ENCODE measurements around the gene STOX2.

Gene STOX2

DNA sequence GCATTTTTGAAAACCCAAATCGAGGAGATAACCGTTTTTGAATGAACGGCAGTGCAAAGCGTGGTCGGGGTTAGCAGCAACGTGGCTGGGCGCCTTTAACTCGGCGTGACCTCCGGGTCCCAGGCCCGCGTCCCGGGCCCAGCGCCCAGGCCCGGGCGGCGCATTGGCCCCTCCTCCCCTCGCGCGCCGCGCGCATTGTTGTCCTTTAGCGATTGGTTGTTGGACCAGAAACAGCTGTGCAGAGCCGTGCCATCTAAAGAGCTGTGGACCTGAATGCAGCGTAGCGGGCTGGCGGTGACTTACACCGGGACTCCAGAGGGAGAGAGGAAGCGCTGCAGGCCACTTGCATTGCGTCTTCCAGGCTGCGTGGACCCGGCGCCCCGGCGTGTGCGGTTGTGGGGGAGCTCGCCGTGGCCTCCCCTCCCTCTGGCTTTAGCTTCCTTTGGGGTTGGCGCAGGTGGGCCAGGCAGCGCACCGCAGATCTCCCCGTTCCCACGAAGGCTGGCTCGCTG lies at the start of gene STOX2:
STOX2 (plus strand) TSS at position 227 of the 512 bp plus-strand sequence. CDS start 1,484 bp downstream, outside the sequence.
- DNase-seq (ENCODE audit: low read depth) = no peak

- DNase-seq (ENCODE audit: low read depth) = no peak
Measured at GRCh38 chr4:183855323-183856190, 49.5 kb upstream of the STOX2 start.

GRCh38 chr4:183857040-183857439 lies 48.1 kb upstream of the STOX2 start:
- no peak for DNase-seq (ENCODE audit: low read depth)

DNA sequence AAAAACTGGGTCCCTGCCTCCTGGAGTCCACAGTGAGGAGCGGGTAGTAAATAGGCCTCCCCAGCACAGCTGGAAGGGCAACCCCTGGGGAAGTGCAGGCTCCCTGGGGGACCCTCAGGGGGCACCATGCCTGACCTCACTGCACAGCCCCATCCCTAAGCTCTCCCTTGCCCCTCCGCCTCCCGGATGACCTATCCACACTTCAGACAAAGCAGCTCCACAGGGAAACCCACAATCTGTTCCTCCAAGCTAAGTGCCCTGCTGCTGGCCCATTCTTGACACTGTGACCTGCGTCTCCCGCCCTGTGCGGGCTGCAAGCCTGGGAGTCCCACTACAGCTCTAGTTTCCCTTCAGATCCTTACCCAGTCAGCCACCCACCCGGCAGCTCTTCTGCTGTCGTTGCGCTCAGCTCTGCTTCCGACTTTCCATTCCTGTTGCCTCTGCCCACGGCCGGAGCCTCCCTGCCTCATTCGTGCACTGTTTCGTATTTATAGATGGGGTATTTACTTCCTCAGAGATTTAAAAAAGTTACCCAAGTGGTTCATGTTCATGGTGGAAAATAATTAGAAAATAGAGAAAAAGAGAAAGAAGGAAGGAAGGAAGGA lies 47.0 kb upstream of the STOX2 start:
- no peak for DNase-seq (ENCODE audit: low read depth)

GRCh38 chr4:183860119-183860518 lies 45.0 kb upstream of the STOX2 start:
- DNase-seq (ENCODE audit: low read depth) = no peak

DNA sequence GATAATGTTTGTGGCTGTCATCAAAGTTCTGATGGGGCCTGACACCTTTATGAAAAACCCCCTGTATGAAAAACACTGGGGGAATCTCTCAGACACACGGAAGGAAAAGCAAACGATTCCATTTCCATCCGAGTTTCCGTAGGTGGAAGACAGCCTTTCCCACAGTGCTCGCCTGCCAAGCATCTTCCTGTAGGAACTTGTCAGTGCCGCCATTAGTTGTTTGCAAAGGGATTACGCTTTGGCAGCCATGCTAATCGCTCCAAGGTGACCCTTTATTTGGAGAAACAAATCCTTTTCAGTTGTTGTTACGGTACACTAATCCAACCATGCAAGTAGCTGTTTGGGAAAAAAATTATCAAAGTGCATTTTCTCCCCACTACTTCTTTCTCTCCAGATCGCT lies 44.4 kb upstream of the STOX2 start:
- no peak for DNase-seq (ENCODE audit: low read depth)

DNA sequence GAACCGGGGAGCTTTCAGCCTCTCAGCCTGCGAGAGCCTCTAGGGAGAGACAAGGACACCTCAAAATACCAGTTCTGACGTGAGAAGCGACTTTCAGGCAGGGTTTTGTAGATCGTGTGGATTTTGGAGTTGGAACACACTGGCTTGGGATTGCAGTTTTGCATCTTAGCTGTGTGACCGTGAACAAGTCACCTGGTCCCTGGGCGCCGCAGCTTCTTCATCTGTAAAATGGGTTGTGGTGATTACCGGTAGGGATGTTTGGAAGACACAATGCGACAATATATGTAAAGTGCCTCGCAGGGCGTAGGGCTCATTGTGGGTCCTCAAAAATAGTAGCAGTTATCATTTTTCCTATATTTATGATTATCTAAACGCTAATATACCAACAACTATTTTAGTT lies 43.7 kb upstream of the STOX2 start:
- no peak for DNase-seq (ENCODE audit: low read depth)

- no peak for DNase-seq (ENCODE audit: low read depth)
Measured at GRCh38 chr4:183863155-183863825, 41.8 kb upstream of the STOX2 start.

DNA sequence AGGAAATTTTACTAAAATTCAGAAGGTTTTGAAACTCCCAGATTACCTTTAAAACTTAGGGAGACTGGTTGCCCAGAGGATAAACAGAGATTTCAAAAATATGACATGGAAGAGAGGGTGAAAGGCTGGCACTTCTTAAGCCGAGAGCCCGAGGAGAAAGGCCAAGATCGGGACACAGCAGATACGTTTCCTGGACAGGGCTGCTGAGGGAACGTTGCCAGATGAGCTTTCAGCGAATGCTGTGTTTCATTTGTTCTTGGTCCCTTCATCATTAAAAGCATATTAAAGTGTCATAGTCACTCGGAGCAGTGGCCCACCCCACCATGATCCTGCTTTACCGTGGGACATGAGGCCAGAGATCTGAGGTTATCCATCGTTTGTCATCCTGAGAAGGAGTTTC lies 37.9 kb upstream of the STOX2 start:
- DNase-seq (ENCODE audit: low read depth) = no peak

DNA sequence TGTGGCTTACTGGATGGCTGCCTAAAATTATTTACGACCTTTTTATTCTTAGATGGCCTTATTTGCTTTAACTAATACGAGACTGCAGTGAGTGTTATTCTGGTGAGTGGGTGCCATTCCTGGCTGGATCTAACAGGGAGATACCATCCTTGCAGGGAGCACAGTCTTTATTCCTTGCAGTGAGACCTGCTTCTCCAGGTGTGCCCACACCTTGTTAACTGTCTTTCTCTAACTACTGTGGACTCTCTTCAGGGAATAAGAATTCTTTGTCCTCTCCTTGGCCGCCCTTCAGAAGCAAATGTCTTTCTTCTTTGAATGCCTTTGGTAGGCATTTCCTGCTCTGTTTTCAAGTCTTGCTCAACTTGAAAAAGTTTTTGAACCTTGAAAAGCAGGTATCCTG lies 34.1 kb upstream of the STOX2 start:
- DNase-seq (ENCODE audit: low read depth) = no peak

DNA sequence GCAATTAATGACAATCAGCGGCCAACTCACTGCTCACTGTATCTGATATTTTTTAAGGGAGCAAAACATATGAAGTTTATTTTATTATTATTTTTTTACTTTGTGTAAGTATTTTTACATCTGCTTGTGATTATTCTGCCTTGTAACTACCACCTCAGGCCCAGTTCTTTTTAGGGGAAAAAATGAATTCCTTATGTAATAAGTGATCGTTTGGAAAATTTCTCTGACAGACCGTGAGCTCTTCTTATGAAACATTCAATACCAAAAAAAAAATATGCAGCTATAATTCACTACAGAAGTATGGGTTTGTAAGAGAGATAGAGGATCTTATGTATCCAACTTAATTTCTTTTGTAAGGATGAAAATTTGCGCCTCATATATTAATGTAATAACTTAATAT lies 33.5 kb upstream of the STOX2 start:
- no peak for DNase-seq (ENCODE audit: low read depth)

DNA sequence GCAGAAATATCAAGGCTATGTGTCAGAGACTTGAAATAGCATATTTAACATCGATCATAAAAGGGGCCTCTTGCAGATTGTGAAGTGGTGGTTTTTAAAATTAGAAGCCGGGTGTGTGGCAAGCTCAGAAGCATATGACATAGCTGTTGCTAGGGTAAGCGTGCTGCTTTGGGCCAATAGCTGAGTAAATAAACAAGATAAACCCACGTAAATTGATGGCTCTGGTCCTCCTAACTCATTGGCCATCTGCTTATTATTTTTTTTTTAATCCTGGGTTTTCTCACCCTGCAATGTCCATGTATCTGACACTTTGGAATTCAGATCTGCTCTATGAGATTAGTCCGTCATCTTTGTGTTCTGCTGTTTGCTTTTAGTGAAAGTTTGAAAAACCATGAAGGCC lies 32.6 kb upstream of the STOX2 start:
- DNase-seq (ENCODE audit: low read depth) = no peak

- no peak for DNase-seq (ENCODE audit: low read depth)
Measured at GRCh38 chr4:183873409-183874185, 31.5 kb upstream of the STOX2 start.

GRCh38 chr4:183875251-183875825 lies 29.8 kb upstream of the STOX2 start:
- no peak for DNase-seq (ENCODE audit: low read depth)

- no peak for DNase-seq (ENCODE audit: low read depth)
Measured at GRCh38 chr4:183876268-183876934, 28.7 kb upstream of the STOX2 start.

DNA sequence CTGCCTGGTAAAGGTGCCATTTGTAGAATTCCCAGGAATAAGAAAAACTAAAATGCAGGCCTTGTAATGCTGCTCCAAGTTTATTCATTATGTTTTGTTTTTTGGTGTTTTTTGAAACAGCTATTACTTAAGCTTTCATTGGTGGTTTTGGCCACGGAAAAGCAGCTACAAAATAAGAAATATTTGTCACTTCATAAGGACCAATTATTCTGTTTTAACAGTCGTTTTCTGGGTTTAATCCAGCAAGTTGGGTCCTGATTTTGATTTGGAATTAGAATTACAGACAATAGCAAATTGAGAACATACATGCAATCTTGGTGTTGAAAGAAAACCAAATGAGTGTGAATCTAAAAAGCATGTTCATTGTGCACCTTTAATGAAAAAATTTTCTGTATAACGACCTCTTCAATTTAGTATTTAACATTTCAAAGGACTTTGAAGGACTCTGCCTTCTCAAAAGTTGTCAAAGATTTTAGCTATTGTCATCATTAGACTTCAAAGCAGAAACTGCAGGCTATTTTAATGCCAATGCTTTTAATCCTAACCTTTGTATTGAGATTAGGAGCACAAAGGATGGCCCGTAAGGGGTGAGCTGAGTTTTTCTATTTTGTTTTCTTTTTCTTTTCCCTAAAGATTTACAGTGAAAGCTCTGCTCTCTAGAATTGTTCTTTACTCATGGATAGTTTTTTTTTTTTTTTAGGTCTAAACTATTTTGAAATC lies 26.7 kb upstream of the STOX2 start:
- DNase-seq (ENCODE audit: low read depth) = no peak

DNA sequence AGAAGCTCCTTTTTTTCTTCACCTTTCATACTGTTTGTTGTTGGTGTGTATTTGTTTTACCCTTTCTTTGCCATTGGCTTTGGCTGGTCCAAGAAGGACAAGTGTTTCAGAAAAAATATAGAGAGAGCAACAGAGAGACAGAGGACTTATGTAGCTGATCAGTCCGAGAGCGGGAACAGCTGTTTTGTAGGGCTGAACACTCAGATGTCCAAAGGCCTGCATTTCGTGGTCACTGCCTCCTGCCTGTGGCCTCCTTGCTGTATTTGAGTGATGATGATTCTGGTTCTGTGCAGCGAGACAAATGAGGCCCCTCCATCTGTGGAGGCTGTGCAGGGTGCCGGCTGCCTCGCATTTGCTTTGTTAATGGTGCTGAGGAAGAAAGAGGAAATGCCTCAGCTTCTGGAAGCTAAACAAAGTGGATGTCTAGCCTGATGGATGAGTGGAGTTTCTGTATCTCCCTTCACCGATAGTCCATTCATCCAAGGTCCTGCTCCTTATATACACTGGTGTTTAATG lies 19.8 kb upstream of the STOX2 start:
- no peak for DNase-seq (ENCODE audit: low read depth)

- DNase-seq (ENCODE audit: low read depth) = no peak
Measured at GRCh38 chr4:183887351-183887750, 17.8 kb upstream of the STOX2 start.

- DNase-seq (ENCODE audit: low read depth) = no peak
Measured at GRCh38 chr4:183888564-183888963, 16.5 kb upstream of the STOX2 start.

- no peak for DNase-seq (ENCODE audit: low read depth)
Measured at GRCh38 chr4:183889190-183889589, 15.9 kb upstream of the STOX2 start.

Data from activated T-helper 9 cell treated with anti-CD3 and anti-CD28 coated beads, Interleukin-2, amount 50 U/mL, for 16 hours (primary cell).